ENCODE data around the gene PCDHGA6. TPM values are rescaled to one million over a fixed set of nuclear protein-coding genes. Genes with fewer than 3 reads are reported as not detected.
"Not testable (repeated sequence)": the region's sequence is repeated elsewhere in the genome, so short reads cannot be mapped to it uniquely, and the experiment has no call there.

PCDHGA6 gene
- total and polyA plus RNA-seq, 10 donors, result 0.35 to 5.0 (median 4.0) TPM

DNA sequence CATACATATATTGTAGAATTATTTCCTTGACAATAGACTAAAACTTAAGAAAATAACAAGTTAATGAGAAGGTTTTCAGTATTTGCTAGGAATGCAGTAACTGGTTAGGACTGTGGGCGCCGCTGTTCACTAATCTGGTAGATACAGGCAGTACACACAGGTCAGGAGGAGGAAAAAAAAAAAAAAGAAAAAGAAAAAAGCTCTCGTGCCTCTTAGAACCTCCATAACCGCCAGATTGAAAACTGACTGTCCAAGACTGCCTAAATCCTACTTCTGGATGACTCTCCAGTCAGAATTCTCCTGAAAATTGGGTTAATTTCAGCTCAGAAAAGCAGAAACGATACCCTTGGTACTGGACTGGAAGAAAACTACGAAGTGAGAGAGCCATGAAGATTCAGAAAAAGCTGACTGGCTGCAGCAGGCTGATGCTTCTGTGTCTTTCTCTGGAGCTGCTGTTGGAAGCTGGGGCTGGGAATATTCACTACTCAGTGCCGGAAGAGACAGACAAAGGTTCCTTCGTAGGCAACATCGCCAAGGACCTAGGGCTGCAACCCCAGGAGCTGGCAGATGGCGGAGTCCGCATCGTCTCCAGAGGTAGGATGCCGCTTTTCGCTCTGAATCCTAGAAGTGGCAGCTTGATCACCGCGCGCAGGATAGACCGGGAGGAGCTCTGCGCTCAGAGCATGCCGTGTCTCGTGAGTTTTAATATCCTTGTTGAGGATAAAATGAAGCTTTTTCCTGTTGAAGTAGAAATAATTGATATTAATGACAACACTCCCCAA is 43.2 kb upstream of the PCDHGA6 start, which contains the start of gene PCDHGA1:
Gene PCDHGA1, plus strand, starts transcription at position 216 of the 782 bp plus-strand sequence.
- TF ChIP-seq POLR2A (IDR thresholded peaks at IDR 0.05), result no peak
- TF ChIP-seq, protein P1, sequence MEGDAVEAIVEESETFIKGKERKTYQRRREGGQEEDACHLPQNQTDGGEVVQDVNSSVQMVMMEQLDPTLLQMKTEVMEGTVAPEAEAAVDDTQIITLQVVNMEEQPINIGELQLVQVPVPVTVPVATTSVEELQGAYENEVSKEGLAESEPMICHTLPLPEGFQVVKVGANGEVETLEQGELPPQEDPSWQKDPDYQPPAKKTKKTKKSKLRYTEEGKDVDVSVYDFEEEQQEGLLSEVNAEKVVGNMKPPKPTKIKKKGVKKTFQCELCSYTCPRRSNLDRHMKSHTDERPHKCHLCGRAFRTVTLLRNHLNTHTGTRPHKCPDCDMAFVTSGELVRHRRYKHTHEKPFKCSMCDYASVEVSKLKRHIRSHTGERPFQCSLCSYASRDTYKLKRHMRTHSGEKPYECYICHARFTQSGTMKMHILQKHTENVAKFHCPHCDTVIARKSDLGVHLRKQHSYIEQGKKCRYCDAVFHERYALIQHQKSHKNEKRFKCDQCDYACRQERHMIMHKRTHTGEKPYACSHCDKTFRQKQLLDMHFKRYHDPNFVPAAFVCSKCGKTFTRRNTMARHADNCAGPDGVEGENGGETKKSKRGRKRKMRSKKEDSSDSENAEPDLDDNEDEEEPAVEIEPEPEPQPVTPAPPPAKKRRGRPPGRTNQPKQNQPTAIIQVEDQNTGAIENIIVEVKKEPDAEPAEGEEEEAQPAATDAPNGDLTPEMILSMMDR (IDR thresholded peaks at IDR 0.05 in 8 of 11, conservative IDR thresholded peaks at IDR 0.05 in 3 of 11), result peak in 2 of 11 experiments; percentile 7 to 14
- Histone ChIP-seq H3K36me3 (no peaks in the 10 kb centered on the region), H3K9me3 (peaks cover 0 to 98% (median 87%) of the 10 kb centered on the region in 8 donors), H3K27ac (no peak within 1 kb of the TSS), H3K4me3 (no peak within 1 kb of the TSS), H3K27me3 (replicated peaks in 1 of 7) (peaks cover 0 to 91% (median 18%) of the 10 kb centered on the region in 7 donors), H3K4me1 (no peaks in the 10 kb centered on the region)
- intact Hi-C loops (cut with DNase I; ENCODE audit: low total_unique reads), result no loop called here
- DNase-seq, result no peak
- 23 to 36% (median 27%) methylated on average over 21 of the region's 21 CpGs for WGBS, 5 donors

DNA sequence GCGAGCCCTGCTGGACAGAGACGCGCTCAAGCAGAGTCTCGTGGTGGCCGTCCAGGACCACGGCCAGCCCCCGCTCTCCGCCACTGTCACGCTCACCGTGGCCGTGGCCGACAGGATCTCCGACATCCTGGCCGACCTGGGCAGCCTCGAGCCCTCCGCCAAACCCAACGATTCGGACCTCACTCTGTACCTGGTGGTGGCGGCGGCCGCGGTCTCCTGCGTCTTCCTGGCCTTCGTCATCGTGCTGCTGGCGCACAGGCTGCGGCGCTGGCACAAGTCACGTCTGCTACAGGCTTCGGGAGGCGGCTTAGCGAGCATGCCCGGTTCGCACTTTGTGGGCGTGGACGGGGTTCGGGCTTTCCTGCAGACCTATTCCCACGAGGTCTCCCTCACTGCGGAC is 41.1 kb upstream of the PCDHGA6 start:
- WGBS, 5 donors, result 36 to 50% (median 39%) methylated on average over 10 to 39 of the region's 39 CpGs
- DNase-seq, result not testable (repeated sequence)

DNA sequence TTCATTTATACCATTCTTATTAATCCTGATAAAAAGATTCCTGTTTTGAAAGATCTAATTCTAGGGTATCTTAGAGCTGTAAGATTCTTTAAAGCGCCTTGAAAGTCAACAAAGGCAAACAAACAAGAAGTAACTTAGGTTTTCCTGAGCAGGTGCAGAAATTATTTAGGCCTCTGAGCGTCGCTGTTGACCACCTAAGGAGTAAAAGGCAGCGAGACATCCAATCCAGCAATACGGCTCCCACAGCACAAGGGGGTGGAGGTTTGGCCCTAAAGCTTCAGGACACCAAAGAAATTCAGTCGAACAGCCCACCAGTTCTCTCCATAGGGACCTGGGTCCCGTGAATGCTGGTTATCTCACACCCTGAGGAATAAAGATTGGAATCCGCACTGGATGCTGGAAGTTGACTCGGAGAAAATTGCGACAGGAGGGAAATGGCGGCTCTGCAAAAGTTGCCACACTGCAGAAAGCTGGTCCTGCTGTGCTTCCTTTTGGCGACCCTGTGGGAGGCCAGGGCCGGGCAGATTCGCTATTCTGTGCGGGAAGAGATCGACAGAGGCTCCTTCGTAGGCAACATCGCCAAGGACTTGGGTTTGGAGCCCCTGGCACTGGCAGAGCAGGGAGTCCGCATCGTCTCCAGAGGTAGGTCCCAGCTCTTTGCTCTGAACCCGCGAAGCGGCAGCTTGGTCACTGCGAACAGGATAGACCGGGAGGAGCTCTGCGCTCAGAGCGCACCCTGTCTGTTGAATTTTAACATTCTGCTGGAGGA is 35.0 kb upstream of the PCDHGA6 start, which contains the start of gene PCDHGA2:
Gene PCDHGA2, plus strand, starts transcription at position 223 of the 769 bp plus-strand sequence.
- no peaks in the 10 kb centered on the region for H3K36me3 ChIP-seq
- peaks cover 0 to 100% (median 88%) of the 10 kb centered on the region in 8 donors for H3K9me3 ChIP-seq
- no peak within 1 kb of the TSS for H3K27ac ChIP-seq
- H3K4me1 ChIP-seq, result no peaks in the 10 kb centered on the region
- H3K4me3 ChIP-seq, result peak within 1 kb of the TSS in 4 of 8 donors; percentile 11 to 39 (median 24)
- intact Hi-C loops (cut with DNase I; ENCODE audit: low total_unique reads), result no loop called here
- WGBS, 5 donors, result 13 to 18% (median 14%) methylated on average over 26 to 27 of the region's 27 CpGs
- no peak for DNase-seq
- TF ChIP-seq POLR2AphosphoS5 (IDR thresholded peaks at IDR 0.05), result no peak
- TF ChIP-seq, protein P1 (IDR thresholded peaks at IDR 0.05 in 8 of 11, conservative IDR thresholded peaks at IDR 0.05 in 3 of 11), result peak in 2 of 11 experiments; percentile 30 to 38
- no peak for TF ChIP-seq POLR2A (IDR thresholded peaks at IDR 0.05)
- H3K27me3 ChIP-seq (replicated peaks in 1 of 7), result peaks cover 0 to 100% (median 24%) of the 10 kb centered on the region in 7 donors

More for the DNA sequence above, 41.1 kb upstream of the PCDHGA6 start:
- H3K4me1 ChIP-seq; H3K27ac ChIP-seq; H3K36me3 ChIP-seq; intact Hi-C loops (cut with DNase I; ENCODE audit: low total_unique reads); H3K4me3 ChIP-seq: not testable (repeated sequence)
- Histone ChIP-seq H3K27me3 (replicated peaks in 1 of 7) (peaks cover 0 to 99% (median 28%) of the 10 kb centered on the region in 7 donors), H3K9me3 (peaks cover 0 to 99% (median 90%) of the 10 kb centered on the region in 8 donors)

DNA sequence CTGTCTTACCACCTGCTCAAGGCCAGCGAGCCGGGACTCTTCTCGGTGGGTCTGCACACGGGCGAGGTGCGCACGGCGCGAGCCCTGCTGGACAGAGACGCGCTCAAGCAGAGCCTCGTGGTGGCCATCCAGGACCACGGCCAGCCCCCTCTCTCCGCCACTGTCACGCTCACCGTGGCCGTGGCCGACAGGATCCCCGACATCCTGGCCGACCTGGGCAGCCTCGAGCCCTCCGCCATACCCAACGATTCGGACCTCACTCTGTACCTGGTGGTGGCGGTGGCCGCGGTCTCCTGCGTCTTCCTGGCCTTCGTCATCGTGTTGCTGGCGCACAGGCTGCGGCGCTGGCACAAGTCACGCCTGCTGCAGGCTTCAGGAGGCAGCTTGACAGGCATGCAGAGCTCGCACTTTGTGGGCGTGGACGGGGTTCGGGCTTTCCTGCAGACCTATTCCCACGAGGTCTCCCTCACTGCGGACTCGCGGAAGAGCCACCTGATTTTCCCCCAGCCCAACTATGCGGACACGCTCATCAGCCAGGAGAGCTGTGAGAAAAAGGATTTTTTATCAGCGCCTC is 32.8 kb upstream of the PCDHGA6 start:
- DNase-seq; intact Hi-C loops (cut with DNase I; ENCODE audit: low total_unique reads); H3K4me3 ChIP-seq; H3K4me1 ChIP-seq; H3K27ac ChIP-seq; H3K36me3 ChIP-seq: not testable (repeated sequence)
- H3K27me3 ChIP-seq (replicated peaks in 1 of 7), result peaks cover 0 to 100% (median 14%) of the 10 kb centered on the region in 7 donors
- WGBS, 5 donors, result 47 to 72% (median 62%) methylated on average over 16 to 45 of the region's 45 CpGs
- peaks cover 0 to 100% (median 92%) of the 10 kb centered on the region in 8 donors for H3K9me3 ChIP-seq
